MCF 10A (cell line): ENCODE measurements around the gene TNFRSF14. TPM values are rescaled to one million over a fixed set of nuclear protein-coding genes. Genes with fewer than 3 reads are reported as not detected.

Experiments used
- BruUV-seq: library from RNA; stranded (reverse); fragments of 400-500 nt; replicated peaks from 2 replicates; lab custom pipeline; 2021; lab: Mats Ljungman, UMichigan
- CTCF ChIA-PET: fragments of 300-600 bp; sonication (Branson Sonifier 250); formaldehyde crosslinking; extraction: SDS; loops from one replicate; lab custom pipeline; 2021; ENCODE audit warnings: antibody characterized with exemption, inconsistent platforms; lab: Yijun Ruan, JAX
- POLR2A ChIA-PET: fragments of 300-600, 350-650 bp; sonication (Branson Sonifier 250); formaldehyde crosslinking; extraction: SDS; loops from one replicate; lab custom pipeline; 2020; ENCODE audit warnings: antibody characterized with exemption, inconsistent platforms; lab: Yijun Ruan, JAX
- DNase-seq: peaks from one replicate; pipeline ENCODE4 v3.0.0-alpha.2; 2018; ENCODE audit not compliant: unreplicated experiment
- H3K27ac Mint-ChIP-seq: one replicate; pipeline ENCODE4 v1.8.0; 2022; ENCODE audit warnings: mild to moderate bottlenecking, low read depth, mixed read lengths; ENCODE audit not compliant: unreplicated experiment
- H3K27me3 Mint-ChIP-seq: one replicate; pipeline ENCODE4 v1.8.0; 2022; ENCODE audit warnings: mixed read lengths; ENCODE audit not compliant: insufficient read depth, unreplicated experiment
- H3K36me3 Mint-ChIP-seq: one replicate; pipeline ENCODE4 v1.8.0; 2022; ENCODE audit warnings: mild to moderate bottlenecking, moderate library complexity, mixed read lengths; ENCODE audit not compliant: insufficient read depth, unreplicated experiment
- H3K4me1 Mint-ChIP-seq: one replicate; pipeline ENCODE4 v1.8.0; 2022; ENCODE audit warnings: mixed read lengths; ENCODE audit not compliant: insufficient read depth, unreplicated experiment
- H3K4me3 Mint-ChIP-seq: one replicate; pipeline ENCODE4 v1.8.0; 2022; ENCODE audit warnings: mild to moderate bottlenecking, moderate library complexity, mixed read lengths; ENCODE audit not compliant: unreplicated experiment
- H3K9me3 Mint-ChIP-seq: one replicate; pipeline ENCODE4 v1.8.0; 2022; ENCODE audit warnings: mixed read lengths; ENCODE audit not compliant: unreplicated experiment
- CTCF ChIP-seq: fragments of 200-600 bp; IDR thresholded peaks from one replicate; pipeline ENCODE4 v1.8.0; 2022; ENCODE audit warnings: antibody characterized with exemption, mild to moderate bottlenecking; ENCODE audit not compliant: unreplicated experiment
- intact Hi-C: fragments of 100-400 bp; cut with micrococcal nuclease; formaldehyde crosslinking; loops from 2 replicates; pipeline ENCODE4 v1.14.1; 2022
- total RNA-seq: library from RNA; stranded (reverse); gene quantifications from 2 replicates; pipeline ENCODE4 v1.2.3, GENCODE V29; 2022

The TNFRSF14 gene
- total RNA-seq, 1 experiment from 2014 or later: 4.6 TPM

DNA sequence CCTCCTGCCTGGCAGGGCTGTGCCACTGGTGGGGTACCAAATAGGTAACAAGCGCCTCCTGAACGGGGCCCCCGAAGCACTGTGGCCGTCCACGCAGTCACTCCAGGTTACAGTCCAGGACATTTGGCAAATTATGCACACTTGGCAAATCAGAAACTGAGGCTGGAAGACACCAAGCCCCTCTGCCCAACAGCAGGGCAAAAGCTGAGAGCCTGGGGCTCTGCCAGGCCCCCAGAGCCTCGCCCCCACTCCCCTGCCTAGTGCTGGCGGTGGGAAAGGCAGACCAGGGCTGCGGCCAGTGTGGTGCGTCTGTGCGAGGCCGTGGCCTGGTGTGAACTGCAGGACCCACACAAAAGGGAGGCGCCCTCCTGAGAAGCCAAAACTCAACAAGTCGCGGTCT lies 39.2 kb upstream of the TNFRSF14 start:
- no TSS peak for BruUV-seq
- Mint-ChIP-seq H3K36me3 (peaks cover 34% of the 10 kb centered on the region), H3K27me3 (no peaks in the 10 kb centered on the region), H3K9me3 (no peaks in the 10 kb centered on the region), H3K4me1 (no peaks in the 10 kb centered on the region), H3K4me3 (no peak overlapping the region), H3K27ac (no peak overlapping the region)
- no peak for TF ChIP-seq CTCF
- POLR2A ChIA-PET: no interaction called here
- CTCF ChIA-PET: interaction anchor here (0.6 kb wide), 1 partner anchor 21 kb away, joined by 3 read pairs; no protein-coding TSS in a partner anchor
- no peak for DNase-seq
- intact Hi-C loops: no loop called here

DNA sequence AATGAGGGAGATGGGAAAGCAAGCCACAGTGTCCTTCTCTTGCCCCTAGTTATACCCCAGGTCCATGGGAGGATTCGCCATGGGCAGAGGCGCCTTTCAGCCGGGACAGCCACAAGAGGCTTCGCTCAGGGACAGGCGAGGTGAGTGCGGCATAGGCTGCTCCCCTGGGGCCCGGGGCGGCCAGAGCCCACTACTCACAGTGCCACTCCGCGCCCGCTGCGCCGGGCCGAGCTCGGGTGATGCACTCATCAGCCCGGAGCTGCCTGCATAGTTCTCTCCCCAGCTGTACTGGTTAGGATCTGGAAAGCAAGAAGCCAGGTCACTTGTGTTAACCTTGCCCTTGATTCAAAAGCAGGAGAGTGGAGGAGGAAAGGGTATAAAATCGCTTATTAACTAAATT lies 38.2 kb upstream of the TNFRSF14 start:
- no peak for TF ChIP-seq CTCF

DNA sequence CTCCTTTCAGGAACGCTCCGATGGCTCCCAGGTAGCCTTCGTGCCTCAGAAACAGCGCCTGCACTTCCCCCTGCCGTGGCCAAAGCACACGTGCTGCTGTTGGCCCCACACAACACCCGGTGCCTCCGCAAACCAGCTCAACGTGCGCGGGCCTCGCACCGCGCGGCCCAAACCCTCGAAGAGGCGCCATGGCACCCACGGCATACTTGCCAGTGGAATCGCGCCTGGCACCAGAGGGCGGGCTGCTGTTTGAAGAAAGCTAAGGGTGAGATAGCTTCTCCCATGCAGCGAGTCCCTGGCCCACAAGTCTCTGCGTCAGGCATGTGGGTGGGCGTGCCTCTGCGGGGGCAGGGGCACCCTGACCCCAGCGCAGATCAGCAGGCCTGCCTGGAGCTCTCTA lies 37.6 kb upstream of the TNFRSF14 start:
- Mint-ChIP-seq H3K4me1 (no peaks in the 10 kb centered on the region), H3K4me3 (no peak overlapping the region), H3K27ac (no peak overlapping the region), H3K9me3 (no peaks in the 10 kb centered on the region), H3K27me3 (no peaks in the 10 kb centered on the region), H3K36me3 (peaks cover 31% of the 10 kb centered on the region)
- intact Hi-C loops: no loop called here
- POLR2A ChIA-PET: no interaction called here
- BruUV-seq: no TSS peak
- DNase-seq: no peak
- TF ChIP-seq CTCF: no peak
- CTCF ChIA-PET: interaction anchor here (1.1 to 2.1 kb wide), 2 partner anchors 13 to 29 kb away, joined by 6 to 13 read pairs; no protein-coding TSS in a partner anchor

More for the DNA sequence above, 38.2 kb upstream of the TNFRSF14 start:
- peaks cover 33% of the 10 kb centered on the region for H3K36me3 Mint-ChIP-seq
- no peak overlapping the region for H3K27ac Mint-ChIP-seq
- H3K27me3 Mint-ChIP-seq: no peaks in the 10 kb centered on the region
- H3K4me3 Mint-ChIP-seq: no peak overlapping the region
- CTCF ChIA-PET: interaction anchor here (2.1 kb wide), 1 partner anchor 30 kb away, joined by 13 read pairs; no protein-coding TSS in a partner anchor
- no peak for DNase-seq
- no peaks in the 10 kb centered on the region for H3K4me1 Mint-ChIP-seq
- intact Hi-C loops: no loop called here
- BruUV-seq: no TSS peak
- H3K9me3 Mint-ChIP-seq: no peaks in the 10 kb centered on the region
- POLR2A ChIA-PET: no interaction called here

DNA sequence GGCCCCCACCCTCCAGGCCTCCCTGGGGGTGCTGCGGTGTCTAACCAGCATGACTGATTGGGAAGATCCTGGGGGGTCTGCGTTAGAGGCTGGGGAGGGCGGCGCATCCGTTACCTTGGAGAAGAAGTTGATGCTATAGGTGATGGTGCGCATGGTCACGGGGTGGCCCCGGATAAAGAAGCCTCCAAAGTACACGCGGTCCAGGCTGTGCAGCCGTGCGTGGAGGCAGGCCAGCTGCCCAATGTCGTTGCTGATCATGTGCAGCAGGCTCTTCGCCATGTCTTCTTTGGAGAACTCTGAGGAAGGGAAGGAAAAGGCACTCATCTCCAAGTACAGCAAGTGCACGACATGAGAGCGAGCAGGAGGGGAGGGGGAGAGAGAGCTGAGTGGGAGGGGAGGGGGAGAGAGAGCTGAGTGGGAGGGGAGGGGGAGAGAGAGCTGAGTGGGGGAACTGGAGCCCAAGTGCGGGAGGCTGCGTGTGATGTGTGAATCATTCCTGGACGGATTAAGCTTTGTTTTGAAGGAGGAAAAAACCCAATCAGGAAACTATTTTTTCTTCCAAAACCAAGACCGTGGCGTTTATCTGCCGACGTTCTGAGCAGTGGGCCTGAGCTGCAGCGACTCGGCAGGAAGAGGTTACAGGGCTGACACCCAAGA lies 37.0 kb upstream of the TNFRSF14 start:
- H3K4me1 Mint-ChIP-seq: peaks cover 4% of the 10 kb centered on the region
- TF ChIP-seq CTCF: no peak
- ChIA-PET CTCF (interaction anchor here (1.1 to 2.1 kb wide), 2 partner anchors 12 to 29 kb away, joined by 6 to 13 read pairs; no protein-coding TSS in a partner anchor), POLR2A (no interaction called here)
- H3K4me3 Mint-ChIP-seq: no peak overlapping the region
- DNase-seq: no peak
- intact Hi-C loops: no loop called here
- no TSS peak for BruUV-seq
- no peak overlapping the region for H3K27ac Mint-ChIP-seq
- no peaks in the 10 kb centered on the region for H3K27me3 Mint-ChIP-seq
- H3K9me3 Mint-ChIP-seq: no peaks in the 10 kb centered on the region
- peaks cover 33% of the 10 kb centered on the region for H3K36me3 Mint-ChIP-seq
